Measurements from ENCODE around the gene PZP. TPM values are rescaled to one million over a fixed set of nuclear protein-coding genes. Genes with fewer than 3 reads are reported as not detected.

The PZP gene
- total RNA-seq, 1 donor from 2014 or later: not detected

- H3K4me1 ChIP-seq: peaks cover 3 to 31% of the 10 kb centered on the region in 2 donors
- no peak for TF ChIP-seq CTCF (IDR thresholded peaks at IDR 0.05)
- intact Hi-C loops (cut with DNase I): loop anchor here (2.0 to 10.0 kb wide), 5 partner anchors 54 to 1099 kb away; partner anchors contain the start of genes FOXJ2, GABARAPL1 and M6PR
Measured at GRCh38 chr12:9115731-9116559, 92.2 kb downstream of the PZP start, which contains the start of gene A2M. Gene A2M, minus strand, starts transcription at chr12:9115919. Its CDS starts 70 bp downstream, at chr12:9115849.

GRCh38 chr12:9114946-9115345 lies 93.2 kb downstream of the PZP start:
- peaks cover 15 to 27% of the 10 kb centered on the region in 2 donors for H3K36me3 ChIP-seq
- H3K27me3 ChIP-seq: no peaks in the 10 kb centered on the region
- peaks cover 3 to 24% of the 10 kb centered on the region in 2 donors for H3K4me1 ChIP-seq
- DNase-seq (ENCODE audit: low spot score in 2 of 2): no peak
- H3K4me3 ChIP-seq: peak overlapping the region; percentile 34 to 69
- peak overlapping the region; percentile 80 to 85 for H3K27ac ChIP-seq
- TF ChIP-seq CTCF (IDR thresholded peaks at IDR 0.05): no peak
- H3K9me3 ChIP-seq: no peaks in the 10 kb centered on the region
- intact Hi-C loops (cut with DNase I): loop anchor here (5.0 to 10.0 kb wide), 4 partner anchors 53 to 1100 kb away; partner anchors contain the start of genes FOXJ2, GABARAPL1 and M6PR

More at GRCh38 chr12:9115731-9116559, 92.2 kb downstream of the PZP start, which contains the start of gene A2M:
- Histone ChIP-seq H3K27ac (peak within 1 kb of the TSS; percentile 80 to 85), H3K36me3 (peaks cover 11 to 20% of the 10 kb centered on the region in 2 donors), H3K4me3 (peak within 1 kb of the TSS; percentile 34 to 69), H3K27me3 (no peaks in the 10 kb centered on the region), H3K9me3 (no peaks in the 10 kb centered on the region)
- peak in 1 of 2 donors; percentile 81 for DNase-seq (ENCODE audit: low spot score in 2 of 2)

GRCh38 chr12:9113987-9114309 lies 94.2 kb downstream of the PZP start:
- no peaks in the 10 kb centered on the region for H3K9me3 ChIP-seq
- H3K27me3 ChIP-seq: no peaks in the 10 kb centered on the region
- intact Hi-C loops (cut with DNase I): loop anchor here (10.0 kb wide), 2 partner anchors 1079 to 1101 kb away; partner anchors contain the start of genes FOXJ2 and GABARAPL1
- H3K36me3 ChIP-seq: peaks cover 25 to 37% of the 10 kb centered on the region in 2 donors
- TF ChIP-seq CTCF (IDR thresholded peaks at IDR 0.05): no peak
- H3K4me1 ChIP-seq: peaks cover 3 to 17% of the 10 kb centered on the region in 2 donors
- peak overlapping the region; percentile 19 to 65 for H3K27ac ChIP-seq
- peak overlapping the region; percentile 34 to 69 for H3K4me3 ChIP-seq
- no peak for DNase-seq (ENCODE audit: low spot score in 2 of 2)

- Histone ChIP-seq H3K27me3 (no peaks in the 10 kb centered on the region), H3K4me1 (peaks cover 0 to 13% of the 10 kb centered on the region in 2 donors), H3K36me3 (peaks cover 30 to 42% of the 10 kb centered on the region in 2 donors), H3K4me3 (peak overlapping the region; percentile 34 to 69), H3K9me3 (no peaks in the 10 kb centered on the region), H3K27ac (peak overlapping the region; percentile 19 to 65)
- no peak for TF ChIP-seq CTCF (IDR thresholded peaks at IDR 0.05)
- DNase-seq (ENCODE audit: low spot score in 2 of 2): no peak
- intact Hi-C loops (cut with DNase I): loop anchor here (10.0 kb wide), 2 partner anchors 1079 to 1101 kb away; partner anchors contain the start of genes FOXJ2 and GABARAPL1
Measured at GRCh38 chr12:9113296-9113986, 94.8 kb downstream of the PZP start.

- intact Hi-C loops (cut with DNase I): loop anchor here (10.0 kb wide), 2 partner anchors 1077 to 1103 kb away; partner anchors contain the start of genes FOXJ2 and GABARAPL1
- H3K27ac ChIP-seq: peak overlapping the region in 1 of 2 donors; percentile 22
- H3K9me3 ChIP-seq: no peaks in the 10 kb centered on the region
- DNase-seq (ENCODE audit: low spot score in 2 of 2): no peak
- H3K36me3 ChIP-seq: peaks cover 37 to 54% of the 10 kb centered on the region in 2 donors
- peaks cover 0 to 5% of the 10 kb centered on the region in 2 donors for H3K4me1 ChIP-seq
- no peak for TF ChIP-seq CTCF (IDR thresholded peaks at IDR 0.05)
- peak overlapping the region in 1 of 2 donors; percentile 69 for H3K4me3 ChIP-seq
- H3K27me3 ChIP-seq: no peaks in the 10 kb centered on the region
Measured at GRCh38 chr12:9112076-9112853, 95.9 kb downstream of the PZP start.

Data from ascending aorta (tissue), 2 donors.